Measurements from ENCODE around the gene SLC9C2.
"Not testable (repeated sequence)": the region's sequence is repeated elsewhere in the genome, so short reads cannot be mapped to it uniquely, and the experiment has no call there.

Gene SLC9C2

DNA sequence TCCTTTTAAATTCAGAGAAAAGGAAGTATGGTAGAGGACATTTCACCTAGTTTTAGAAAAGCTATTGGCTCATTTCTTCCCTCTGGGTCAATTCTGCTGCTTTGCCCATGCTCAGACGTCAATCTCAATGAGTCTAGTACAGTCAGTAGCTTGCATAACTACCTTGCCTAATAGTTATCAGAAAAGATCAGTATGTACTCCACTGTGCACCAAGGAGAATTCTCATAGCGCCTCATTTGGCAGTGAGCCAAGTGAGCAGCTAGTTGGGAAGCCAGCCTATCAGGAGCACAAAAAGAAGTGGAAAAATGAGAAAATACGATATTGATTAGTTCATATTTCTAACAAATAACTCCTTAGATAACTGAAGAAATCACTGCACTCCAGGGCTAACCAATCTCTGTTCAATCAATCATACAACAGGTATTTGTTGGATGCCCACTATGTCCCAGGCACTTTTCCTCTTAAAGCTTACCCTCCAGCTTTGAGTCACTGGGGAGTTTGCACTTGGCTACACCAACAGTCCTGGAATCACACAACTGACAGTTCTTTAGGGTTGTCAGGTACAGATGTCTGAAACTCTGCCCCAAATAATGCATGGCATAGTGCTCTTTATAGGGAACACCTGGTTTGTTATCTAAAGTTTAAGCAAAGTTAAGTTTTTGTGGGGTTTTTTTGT is 75.6 kb downstream of the SLC9C2 start:
- no peak for DNase-seq

DNA sequence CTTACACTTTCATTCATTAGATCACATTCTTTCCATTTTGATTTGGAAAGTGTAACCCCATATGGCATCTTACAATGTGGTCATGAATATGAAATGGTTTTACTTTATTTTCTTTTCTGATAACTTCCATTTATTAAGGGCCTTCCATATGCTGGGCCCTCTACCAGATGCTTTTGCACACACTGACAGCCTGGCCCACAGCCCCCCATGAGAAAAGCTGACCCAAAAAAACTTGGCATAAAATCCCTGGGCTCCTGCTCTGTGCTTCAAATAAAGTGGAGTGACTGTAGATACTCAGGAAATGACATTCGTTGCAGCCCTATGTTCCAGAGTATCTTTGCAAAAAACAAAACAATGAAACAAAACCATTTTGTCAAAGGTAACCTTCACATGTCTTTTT is 76.9 kb downstream of the SLC9C2 start:
- DNase-seq, result no peak

DNA sequence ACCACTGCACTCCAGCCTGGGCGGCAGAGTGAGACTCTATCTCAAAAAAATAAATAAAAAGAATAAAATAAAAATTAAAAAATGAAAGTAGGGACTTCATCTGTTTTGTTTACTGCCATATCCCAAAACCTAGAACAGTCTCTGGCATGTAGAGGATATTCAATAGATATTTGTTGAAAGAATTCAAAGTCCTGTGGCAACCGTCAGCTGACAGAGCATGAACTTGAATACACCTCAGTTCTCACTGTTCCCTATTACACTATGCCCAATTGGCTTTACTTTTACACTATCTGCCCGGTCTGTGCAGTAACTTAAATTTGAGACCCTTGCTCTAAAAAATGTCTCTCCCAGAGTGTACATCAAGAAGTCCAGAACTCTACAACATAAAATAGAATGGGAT is 79.5 kb downstream of the SLC9C2 start:
- DNase-seq, result no peak

DNA sequence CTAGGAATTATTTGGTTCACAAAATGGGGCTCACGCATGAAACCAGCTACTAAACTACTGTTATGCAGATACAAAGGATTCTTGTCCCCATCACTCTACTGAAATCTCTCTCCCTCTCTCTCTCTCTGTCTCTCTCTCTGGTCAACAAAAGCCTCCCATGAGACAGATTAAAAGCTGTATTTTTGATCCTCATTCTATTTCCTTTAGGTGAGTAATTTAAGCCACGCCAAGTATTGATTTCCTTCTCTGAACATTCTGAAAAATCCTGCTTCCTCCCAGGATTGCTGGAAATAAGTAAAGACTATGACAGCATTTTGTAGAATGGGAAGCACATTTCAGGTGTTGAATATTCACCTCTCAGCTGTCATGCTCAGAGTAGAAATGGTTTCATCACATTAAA is 82.1 kb downstream of the SLC9C2 start:
- DNase-seq, result no peak

DNA sequence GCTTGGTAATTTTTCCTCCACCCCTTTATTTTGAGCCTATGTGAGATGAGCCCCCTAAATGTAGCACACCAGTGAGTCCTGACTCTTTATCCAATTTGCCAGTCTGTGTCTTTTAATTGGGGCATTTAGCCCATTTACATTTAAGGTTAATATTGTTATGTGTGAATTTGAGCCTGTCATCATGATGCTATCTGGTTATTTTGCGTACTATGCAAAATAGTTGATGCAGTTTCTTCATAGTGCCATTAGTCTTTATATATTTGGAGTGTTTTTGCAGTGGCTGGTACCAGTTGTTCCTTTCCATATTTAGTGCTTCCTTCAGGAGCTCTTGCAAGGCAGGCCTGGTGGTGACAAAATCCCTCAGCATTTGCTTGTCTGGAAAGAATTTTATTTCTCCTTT is 88.4 kb downstream of the SLC9C2 start:
- not testable (repeated sequence) for DNase-seq

DNA sequence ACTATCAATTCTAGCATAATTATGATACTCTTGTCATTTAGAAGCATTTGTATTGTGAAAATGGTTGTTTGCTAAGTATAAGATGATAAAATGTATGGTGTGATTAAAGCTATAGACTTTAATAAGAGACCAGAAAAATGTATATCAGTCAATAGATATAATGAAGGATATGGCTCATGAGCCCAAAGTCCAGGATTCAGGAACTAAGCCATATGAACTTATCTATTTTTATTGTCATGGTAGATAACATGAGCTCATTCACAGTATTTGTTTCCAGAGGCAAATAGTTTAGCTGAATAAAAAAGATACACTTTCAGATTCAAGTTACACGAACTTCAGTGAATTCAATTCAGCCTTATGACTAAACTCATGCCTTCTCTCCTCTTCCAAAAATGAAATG is 93.1 kb downstream of the SLC9C2 start:
- no peak for DNase-seq

DNA sequence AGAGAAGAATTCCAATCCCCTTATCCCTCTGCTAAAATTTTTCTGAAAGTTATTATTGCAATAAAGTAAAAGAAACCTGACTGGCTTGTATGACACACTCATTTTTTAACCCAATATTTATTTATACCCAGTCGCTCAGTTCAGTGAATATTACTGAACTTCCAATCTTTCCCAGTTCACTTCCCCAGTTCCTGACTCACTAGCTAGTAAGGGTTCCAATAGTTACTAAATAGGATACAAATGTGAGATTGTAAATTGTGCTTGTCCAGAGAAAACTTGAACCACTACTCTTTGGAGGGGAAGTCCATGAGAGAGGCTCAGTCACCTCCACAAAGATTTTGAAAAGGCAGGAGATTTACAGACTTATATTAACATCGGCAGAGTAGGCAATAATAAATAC is 94.3 kb downstream of the SLC9C2 start:
- DNase-seq, result no peak

DNA sequence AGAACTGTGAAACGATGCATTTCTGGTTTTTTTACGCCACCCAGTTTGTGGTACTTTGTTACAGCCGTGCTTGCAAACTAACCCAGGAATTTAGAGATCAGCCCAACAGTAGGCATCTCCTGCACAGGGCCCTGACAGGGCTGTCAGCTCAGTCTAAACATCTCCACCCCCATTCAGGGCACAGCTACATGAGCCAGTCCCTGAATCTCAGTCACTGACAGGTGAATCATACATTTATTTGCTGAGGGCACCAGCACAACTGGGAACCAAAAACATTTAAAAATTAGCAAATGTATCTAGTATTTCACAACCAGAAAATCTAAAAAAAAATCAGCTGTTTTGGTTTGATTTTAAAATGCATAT is 95.0 kb downstream of the SLC9C2 start:
- no peak for DNase-seq

DNA sequence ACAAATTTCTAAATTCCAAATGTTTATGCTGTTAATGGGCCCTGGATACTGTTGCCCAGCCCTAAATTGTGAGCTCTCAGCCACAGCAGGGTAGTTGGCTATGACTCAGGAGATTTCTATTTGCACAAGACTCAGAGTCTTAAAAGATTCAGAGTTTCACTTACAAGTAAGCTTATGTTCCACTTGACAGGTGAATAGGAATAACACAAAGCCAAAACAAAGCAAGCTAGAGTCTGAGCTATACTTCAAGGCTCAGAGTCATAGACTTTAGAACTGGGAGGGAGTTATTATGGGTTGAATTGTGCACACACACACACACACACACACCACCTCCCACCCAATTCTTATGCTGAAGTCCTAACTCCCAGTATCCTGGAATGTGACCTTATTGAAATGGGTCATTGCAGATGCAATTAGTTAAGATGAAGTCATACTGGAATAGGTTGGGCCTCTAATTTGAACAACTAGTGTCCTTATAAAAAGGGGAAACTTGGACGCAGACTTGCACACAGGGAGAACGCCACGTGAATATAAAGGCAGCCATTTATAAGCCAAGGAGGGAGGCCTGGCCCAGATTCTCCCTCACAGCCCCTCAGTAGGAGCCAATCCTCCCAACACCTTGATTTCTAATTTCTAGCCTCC is 95.5 kb downstream of the SLC9C2 start:
- no peak for DNase-seq

DNA sequence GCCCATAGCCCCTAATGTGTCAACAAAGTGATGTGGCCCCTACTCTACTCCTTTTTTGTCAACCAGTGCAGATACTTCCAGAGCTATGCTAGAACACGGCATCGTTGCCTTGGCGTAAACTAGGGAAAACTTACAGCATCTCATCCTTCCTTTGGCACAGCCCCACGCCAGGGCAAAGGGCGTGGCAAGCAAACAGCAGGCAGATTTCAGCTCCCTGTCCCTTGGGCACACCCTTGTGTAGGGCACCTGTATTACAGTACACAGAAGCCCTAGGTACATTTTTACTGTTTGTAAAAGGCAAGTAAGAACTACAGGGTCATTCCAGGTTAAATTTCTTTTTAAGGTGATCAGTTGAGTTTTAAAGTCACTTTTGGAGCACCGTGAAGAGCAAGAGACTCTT is 96.4 kb downstream of the SLC9C2 start:
- no peak for DNase-seq

DNA sequence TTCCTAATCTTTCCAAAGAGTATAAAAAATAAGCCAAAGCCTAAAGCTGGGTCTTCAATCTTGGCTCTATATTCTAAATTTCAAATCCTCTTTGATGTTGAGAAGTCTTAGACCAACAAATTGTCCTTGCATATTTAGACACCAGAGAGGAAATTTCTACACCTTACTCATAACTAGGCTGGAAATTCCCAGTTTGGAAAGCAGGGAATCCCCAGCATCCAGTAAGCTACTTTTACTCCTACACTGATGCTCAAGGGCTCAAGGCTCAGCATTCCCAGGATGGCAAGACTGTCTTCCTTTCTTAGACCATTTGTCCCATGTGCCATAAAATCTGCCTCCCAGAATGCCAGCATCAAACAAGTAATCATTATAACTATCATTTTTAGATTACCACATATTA is 97.5 kb downstream of the SLC9C2 start:
- DNase-seq, result no peak

DNA sequence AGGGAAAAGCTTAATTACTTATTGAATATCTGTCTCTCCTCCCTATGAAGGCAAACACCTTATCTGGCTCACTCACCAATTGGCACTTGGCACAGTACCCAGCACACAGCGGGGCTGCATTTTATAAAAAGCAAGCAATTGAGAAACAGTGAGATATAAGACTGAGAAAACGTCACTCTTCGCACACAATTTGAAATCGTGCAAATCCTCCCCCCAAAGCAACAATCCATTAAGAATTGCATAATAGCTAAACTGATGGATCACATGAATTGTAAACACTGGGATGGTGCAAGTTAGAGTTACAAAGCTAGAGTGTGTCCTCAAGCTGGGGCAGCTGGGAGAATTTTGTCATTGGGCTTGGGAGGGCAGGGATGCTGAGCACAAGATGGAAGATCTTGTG is 98.6 kb downstream of the SLC9C2 start:
- no peak for DNase-seq

DNA sequence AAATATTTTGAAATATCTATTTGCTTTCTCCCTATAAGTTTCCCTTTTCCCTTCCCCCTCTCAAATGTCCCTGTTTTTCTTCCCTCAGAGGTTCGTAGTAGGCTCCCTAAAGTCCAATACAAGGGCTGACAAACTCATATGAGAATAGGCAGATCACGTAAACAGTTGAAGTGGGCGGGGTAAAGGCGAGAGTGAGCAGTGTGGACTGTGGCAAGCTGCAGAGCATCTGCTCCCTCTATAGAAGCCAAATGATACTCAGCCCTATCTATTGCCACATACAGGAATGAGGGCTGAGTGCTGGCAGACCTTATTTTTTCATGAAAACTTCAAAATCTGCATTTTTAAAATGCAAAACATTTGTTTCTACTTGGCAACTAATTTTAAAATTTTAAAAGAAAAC is 99.5 kb downstream of the SLC9C2 start:
- DNase-seq, result no peak

DNA sequence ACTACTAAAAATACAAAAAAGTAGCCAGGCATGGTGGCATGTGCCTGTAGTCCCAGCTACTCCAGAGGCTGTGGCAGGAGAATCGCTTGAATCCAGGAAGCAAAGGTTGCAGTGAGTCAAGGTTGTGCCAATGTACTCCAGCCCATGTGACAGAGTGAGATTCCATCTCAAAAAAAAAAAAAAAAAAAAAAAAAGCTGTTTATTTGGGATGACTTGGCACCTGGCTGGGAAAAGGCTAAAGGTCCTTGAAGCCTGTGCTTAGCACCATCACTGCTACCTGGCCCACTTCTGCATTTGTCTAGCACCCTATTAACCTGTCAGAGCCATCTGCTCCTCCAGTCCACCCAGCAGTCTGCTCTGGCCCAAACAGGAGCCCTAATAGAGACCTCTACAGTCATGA is 100.8 kb downstream of the SLC9C2 start:
- no peak for DNase-seq

DNA sequence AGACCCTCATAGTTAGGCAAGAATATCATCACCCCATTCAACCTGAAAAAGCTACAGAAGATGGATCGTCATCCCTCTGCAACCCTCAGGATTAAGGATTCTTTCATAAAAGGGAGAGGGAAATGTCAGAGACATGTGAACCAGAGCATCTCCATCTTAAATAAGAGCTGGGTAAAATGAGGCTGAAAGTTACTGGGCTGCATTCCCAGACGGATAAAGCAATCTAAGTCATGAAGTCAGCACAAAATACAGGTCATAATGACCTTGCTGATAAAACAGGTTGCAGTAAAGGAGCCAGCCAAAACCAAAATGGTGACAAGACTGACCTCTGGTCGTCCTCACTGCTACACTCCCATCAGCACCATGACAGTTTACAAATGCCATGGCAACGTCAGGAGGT is 103.1 kb downstream of the SLC9C2 start:
- no peak for DNase-seq

DNA sequence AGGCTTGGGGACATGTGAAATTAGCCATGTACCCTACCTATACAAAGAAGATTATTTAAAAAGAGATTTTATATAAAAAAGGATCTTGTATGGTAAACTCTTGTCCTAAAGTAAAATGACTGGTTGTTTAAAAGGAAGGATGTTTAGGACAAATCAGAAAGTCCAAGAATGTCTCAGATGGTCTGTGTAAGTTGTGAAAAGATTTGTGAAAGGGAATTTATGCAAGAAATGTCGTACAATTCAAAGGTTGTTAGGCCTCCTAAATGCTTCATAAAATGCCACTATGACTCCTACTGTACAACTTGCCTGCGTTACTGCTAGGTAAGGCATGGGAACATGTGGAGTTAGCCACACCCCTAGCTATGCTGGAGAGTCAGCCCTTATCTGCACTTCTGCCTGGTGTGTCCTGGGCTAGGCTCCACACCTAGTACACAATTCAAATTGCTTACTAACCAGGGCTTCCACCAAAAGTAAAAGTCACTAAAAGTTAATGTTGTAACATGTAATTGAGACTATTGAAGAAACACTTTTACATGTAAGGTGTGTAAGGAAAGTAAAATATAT is 106.0 kb downstream of the SLC9C2 start:
- no peak for DNase-seq

DNA sequence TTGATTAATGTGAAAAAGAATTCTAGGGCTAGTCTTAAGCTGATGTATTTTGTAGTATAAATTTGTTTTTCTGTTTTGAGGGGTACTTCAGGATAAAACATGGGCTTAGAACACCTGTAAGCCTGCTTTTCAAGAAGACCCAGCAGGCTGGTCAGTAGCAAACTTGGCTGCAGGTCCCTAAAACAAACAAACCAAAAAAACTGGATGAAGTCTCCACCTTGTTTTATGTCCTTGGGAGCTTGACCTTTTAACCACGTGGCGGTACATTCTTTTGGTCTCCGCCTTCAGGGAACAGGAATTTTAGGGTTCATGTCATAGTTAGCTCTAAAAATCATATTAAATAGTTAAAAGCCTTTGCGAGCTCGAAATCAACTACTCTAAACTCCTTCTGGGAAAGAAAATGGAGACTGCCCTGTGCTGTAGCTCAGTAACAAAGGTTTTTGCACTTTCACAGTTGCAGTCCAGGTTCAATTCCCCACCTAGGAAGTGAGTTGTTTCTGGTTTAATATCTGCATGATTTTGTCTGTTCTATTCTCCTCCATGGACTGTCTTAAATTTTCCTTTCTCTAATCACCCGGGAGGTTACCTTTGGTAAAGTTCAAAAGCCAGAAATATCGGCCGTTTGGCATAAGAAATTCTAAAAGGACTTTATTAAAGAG is 107.1 kb downstream of the SLC9C2 start:
- DNase-seq, result no peak

DNA sequence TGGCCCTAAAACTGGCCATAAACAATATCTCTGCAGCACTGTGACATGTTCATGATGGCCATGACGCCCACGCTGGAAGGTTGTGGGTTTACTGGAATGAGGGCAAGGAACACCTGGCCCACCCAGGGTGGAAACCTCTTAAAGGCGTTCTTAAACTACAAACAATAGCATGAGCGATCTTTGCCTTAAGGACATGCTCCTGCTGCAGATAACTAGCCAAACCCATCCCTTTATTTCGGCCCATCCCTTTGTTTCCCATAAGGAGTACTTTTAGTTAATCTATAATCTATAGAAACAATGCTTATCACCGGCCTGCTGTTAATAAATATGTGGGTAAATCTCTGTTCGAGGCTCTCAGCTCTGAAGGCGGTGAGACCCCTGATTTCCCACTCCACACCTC is 109.7 kb downstream of the SLC9C2 start:
- DNase-seq, result not testable (repeated sequence)

DNA sequence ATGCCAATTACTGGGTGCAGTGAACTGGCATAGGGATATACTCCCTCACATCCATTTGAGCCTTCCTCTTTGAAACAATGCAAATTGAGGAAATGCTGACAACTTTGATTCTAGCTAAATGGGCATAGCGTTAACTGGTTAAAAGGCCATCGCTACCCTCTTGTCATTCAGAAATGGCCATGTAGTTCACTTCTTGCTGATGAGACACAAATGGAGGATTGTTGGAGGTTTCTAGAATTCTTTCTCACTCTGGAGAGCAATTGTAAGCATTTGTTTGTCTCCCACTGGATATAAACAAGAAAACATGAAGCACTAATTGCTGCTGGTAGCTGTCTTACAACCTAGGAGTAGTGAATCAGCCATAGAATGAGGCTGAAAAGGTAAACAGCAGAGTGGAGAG is 111.4 kb downstream of the SLC9C2 start:
- no peak for DNase-seq

DNA sequence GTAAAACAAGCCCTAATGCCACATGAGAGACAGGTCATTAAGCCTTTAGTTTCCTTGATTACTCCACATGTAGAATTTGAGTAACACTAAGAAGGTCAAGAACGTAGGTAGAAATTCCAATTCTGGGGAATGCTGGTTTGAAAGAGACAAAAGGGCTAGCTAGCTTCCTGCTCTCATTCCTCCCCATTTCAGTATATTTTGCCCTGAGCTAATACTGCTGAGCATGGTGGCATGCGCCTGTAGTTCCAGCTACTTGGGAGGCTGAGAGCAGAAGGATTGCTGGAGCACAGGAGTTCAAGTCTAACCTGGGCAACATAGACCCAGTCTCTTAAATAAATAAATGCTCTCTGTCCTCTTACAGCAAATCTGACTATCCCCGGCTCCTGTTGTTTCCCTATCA is 112.9 kb downstream of the SLC9C2 start:
- no peak for DNase-seq

DNA sequence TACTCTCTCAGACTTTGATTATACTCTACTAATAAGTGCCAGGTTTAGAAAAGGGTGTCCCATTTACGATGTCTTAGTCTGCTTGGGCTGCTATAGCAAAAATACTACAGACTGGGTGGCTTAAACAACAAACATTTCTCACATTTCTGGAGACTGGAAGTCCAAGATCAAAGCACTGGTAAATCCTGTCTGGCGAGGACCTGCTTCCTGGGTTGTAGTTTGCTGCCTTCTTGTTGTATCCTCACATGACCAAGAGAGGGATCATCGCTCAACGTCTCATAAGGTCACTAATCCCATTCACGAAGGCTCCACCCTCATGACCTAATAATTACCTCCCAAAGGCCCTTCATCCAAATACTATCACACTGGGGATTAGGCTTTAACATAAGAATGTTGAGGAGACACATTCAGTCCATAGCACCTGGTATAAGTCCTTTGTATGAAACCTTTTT is 113.7 kb downstream of the SLC9C2 start:
- no peak for DNase-seq

DNA sequence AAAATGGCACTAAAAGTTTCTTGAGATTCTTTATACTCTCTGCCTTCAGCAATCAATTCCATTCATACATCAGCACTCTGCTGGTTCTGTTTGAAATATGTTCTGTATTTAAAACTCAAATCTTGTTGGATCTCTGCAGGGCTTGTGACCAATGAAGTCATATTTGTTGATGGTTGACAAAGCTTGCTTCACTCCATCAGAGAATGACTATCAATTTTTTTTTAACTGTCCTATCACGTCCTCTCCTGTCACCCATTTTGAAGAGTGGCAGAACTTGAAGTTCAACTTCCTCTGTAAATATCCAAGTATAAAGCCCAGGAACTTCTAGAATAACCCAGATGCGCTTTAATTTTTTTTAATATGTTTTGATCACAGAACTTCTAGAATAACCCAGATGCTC is 114.9 kb downstream of the SLC9C2 start:
- DNase-seq, result no peak

DNA sequence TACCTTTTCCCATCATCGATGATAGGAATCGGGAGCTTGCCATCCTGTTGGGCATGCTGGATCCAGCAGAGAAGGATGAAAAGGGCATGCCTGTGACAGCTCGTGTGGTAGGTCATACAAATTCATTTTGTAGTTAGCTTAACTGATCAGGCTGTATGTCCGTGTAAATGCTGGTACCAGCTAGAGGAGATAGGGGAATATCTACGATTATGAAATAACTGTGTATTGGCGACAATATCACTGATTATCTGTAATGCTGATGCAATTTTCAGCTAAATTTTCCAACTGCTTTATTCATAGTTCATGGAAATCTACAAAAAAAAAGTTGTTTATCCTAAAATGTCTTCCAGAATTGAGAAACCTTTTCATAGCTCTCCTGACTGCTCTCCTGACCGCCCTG is 117.5 kb downstream of the SLC9C2 start:
- DNase-seq, result no peak

DNA sequence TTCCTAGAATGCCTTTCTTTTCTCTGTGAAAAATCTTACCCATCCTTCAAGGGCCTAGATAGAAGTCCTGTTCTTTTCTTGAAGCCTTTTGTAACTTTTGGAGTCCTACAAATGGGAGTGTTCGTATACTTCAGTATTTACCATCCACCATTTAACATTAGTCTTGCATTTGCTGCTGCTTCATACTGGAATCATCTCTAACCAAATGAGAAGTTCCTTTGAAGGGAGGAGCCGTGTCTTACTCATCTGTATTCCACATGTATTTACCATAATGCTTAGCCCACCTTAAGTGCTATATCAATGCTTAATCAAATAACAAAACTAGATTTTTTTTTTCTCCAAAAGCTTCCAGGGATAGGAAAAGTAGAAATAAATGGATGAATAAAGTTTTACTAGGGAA is 118.6 kb downstream of the SLC9C2 start:
- DNase-seq, result no peak

Data from NCI-H187 treated with DMSO at 0.1 percent for 48 hours (cell line).